MM.1S (cell line): ENCODE data around the gene NCK1.

ENCODE experiments used
- DNase-seq: peaks from one replicate; pipeline ENCODE4 v3.0.0-alpha.2; 2015
- H2AFZ ChIP-seq: fragments of 300-600 bp; sonication (generic); 2 replicates; pipeline ENCODE4 v1.6.0; 2016; ENCODE audit warnings: antibody characterized with exemption, low read length
- H3F3A ChIP-seq: fragments of 300-600 bp; sonication (generic); 2 replicates; pipeline ENCODE4 v1.6.1; 2016; ENCODE audit warnings: mild to moderate bottlenecking, antibody characterized with exemption, low read length, moderate library complexity, mixed read lengths; ENCODE audit not compliant: insufficient read depth
- H3K27ac ChIP-seq: fragments of 300-600 bp; sonication (generic); 2 replicates; pipeline ENCODE4 v1.5.1; 2016; ENCODE audit warnings: mild to moderate bottlenecking, low read length
- H3K27me3 ChIP-seq: fragments of 300-600 bp; sonication (generic); replicated peaks from 2 replicates; pipeline ENCODE4 v1.6.0; 2016; ENCODE audit warnings: low read length; ENCODE audit not compliant: insufficient read depth
- H3K36me3 ChIP-seq: fragments of 300-600 bp; sonication (generic); replicated peaks from 2 replicates; pipeline ENCODE4 v1.6.1; 2016; ENCODE audit warnings: mild to moderate bottlenecking, low read length, mixed read lengths; ENCODE audit not compliant: insufficient read depth
- H3K4me1 ChIP-seq: fragments of 300-600 bp; sonication (generic); 2 replicates; pipeline ENCODE4 v1.6.1; 2016; ENCODE audit warnings: low read length, mixed read lengths
- H3K4me2 ChIP-seq: fragments of 300-600 bp; sonication (generic); 2 replicates; pipeline ENCODE4 v1.6.0; 2016; ENCODE audit warnings: low read depth, low read length
- H3K4me3 ChIP-seq: fragments of 300-600 bp; sonication (generic); 2 replicates; pipeline ENCODE4 v1.5.1; 2016; ENCODE audit warnings: low read length, mixed read lengths
- H3K79me2 ChIP-seq: fragments of 300-600 bp; sonication (generic); 2 replicates; pipeline ENCODE4 v1.6.1; 2016; ENCODE audit warnings: mixed run types, low read length, mixed read lengths
- H3K9ac ChIP-seq: fragments of 300-600 bp; sonication (generic); 2 replicates; pipeline ENCODE4 v1.6.1; 2016; ENCODE audit warnings: low read length, mixed read lengths
- H3K9me2 ChIP-seq: fragments of 300-600 bp; sonication (generic); replicated peaks from 2 replicates; pipeline ENCODE4 v1.6.1; 2016; ENCODE audit warnings: mild to moderate bottlenecking, low read length, mixed read lengths; ENCODE audit not compliant: insufficient read depth
- H3K9me3 ChIP-seq: fragments of 300-600 bp; sonication (generic); replicated peaks from 2 replicates; pipeline ENCODE4 v1.6.1; 2016; ENCODE audit warnings: mild to moderate bottlenecking, low read length, mixed read lengths; ENCODE audit not compliant: insufficient read depth
- H4K20me1 ChIP-seq: fragments of 300-600 bp; sonication (generic); 2 replicates; pipeline ENCODE4 v1.6.1; 2016; ENCODE audit warnings: mild to moderate bottlenecking, low read length, moderate library complexity, mixed read lengths; ENCODE audit not compliant: insufficient read depth
- CTCF ChIP-seq: fragments of 300-600 bp; sonication (generic); IDR thresholded peaks from 2 replicates; pipeline ENCODE4 v1.5.1; 2016; ENCODE audit warnings: antibody characterized with exemption, low read length, mixed read lengths
- EZH2 ChIP-seq: fragments of 300-600 bp; sonication (generic); optimal IDR thresholded peaks from 2 replicates; pipeline ENCODE3; 2017; ENCODE audit warnings: low read depth, mild to moderate bottlenecking, antibody characterized with exemption, low read length, mixed read lengths
- EZH2phosphoT487 ChIP-seq: fragments of 300-600 bp; sonication (generic); IDR thresholded peaks from 2 replicates; pipeline ENCODE4 v1.6.1; 2018; ENCODE audit warnings: antibody characterized with exemption, low read length

NCK1 gene

GRCh38 chr3:136954251-136954650 is 92.2 kb downstream of the NCK1 start:
- Histone ChIP-seq H3K27me3 (no peaks in the 10 kb centered on the region), H3K36me3 (no peaks in the 10 kb centered on the region), H3K79me2 (no peaks in the 10 kb centered on the region), H3K9me2 (no peaks in the 10 kb centered on the region), H3K4me2 (no peak overlapping the region), H3K9ac (no peak overlapping the region), H3K4me1 (peaks cover 11% of the 10 kb centered on the region; the same call in 1 of the 2 replicates), H2AFZ (no peak overlapping the region), H3K4me3 (no peak overlapping the region), H4K20me1 (no peaks in the 10 kb centered on the region), H3K9me3 (no peaks in the 10 kb centered on the region), H3K27ac (no peak overlapping the region), H3F3A (no peaks in the 10 kb centered on the region)
- DNase-seq: no peak
- TF ChIP-seq CTCF (no peak), EZH2 (no peak), EZH2phosphoT487 (no peak)

- H3K36me3 ChIP-seq: no peaks in the 10 kb centered on the region
- no peaks in the 10 kb centered on the region for H3K9me2 ChIP-seq
- no peaks in the 10 kb centered on the region for H3K27me3 ChIP-seq
- H2AFZ ChIP-seq: no peak overlapping the region
- no peak overlapping the region for H3K4me2 ChIP-seq
- no peak overlapping the region for H3K4me3 ChIP-seq
- no peaks in the 10 kb centered on the region for H4K20me1 ChIP-seq
- H3K79me2 ChIP-seq: no peaks in the 10 kb centered on the region
- DNase-seq: no peak
- no peak overlapping the region for H3K27ac ChIP-seq
- TF ChIP-seq EZH2 (no peak), EZH2phosphoT487 (no peak), CTCF (no peak)
- H3K9ac ChIP-seq: no peak overlapping the region
- peaks cover 4% of the 10 kb centered on the region; the same call in 1 of the 2 replicates for H3K4me1 ChIP-seq
- no peaks in the 10 kb centered on the region for H3F3A ChIP-seq
- H3K9me3 ChIP-seq: no peaks in the 10 kb centered on the region
These were observed 93.2 kb downstream of the NCK1 start for GRCh38 chr3:136954980-136955780.

GRCh38 chr3:136955813-136956212 is 93.8 kb downstream of the NCK1 start:
- H3K36me3 ChIP-seq: no peaks in the 10 kb centered on the region
- no peak overlapping the region for H3K4me2 ChIP-seq
- H3K9me3 ChIP-seq: no peaks in the 10 kb centered on the region
- no peak overlapping the region for H3K9ac ChIP-seq
- no peak overlapping the region for H3K27ac ChIP-seq
- H3K9me2 ChIP-seq: no peaks in the 10 kb centered on the region
- H3K4me3 ChIP-seq: no peak overlapping the region
- no peaks in the 10 kb centered on the region for H3F3A ChIP-seq
- no peak for DNase-seq
- TF ChIP-seq EZH2phosphoT487 (no peak), EZH2 (no peak), CTCF (no peak)
- H3K27me3 ChIP-seq: no peaks in the 10 kb centered on the region
- no peaks in the 10 kb centered on the region for H3K79me2 ChIP-seq
- H4K20me1 ChIP-seq: no peaks in the 10 kb centered on the region
- no peak overlapping the region for H2AFZ ChIP-seq
- no peaks in the 10 kb centered on the region for H3K4me1 ChIP-seq
